Fibroblast of mammary gland (primary cell): ENCODE results near the gene APOC1.
"Not testable (repeated sequence)": the region's sequence is repeated elsewhere in the genome, so short reads cannot be mapped to it uniquely, and the experiment has no call there.

Source experiments
- DNase-seq: peaks from one replicate; pipeline ENCODE4 v3.0.0-alpha.2; 2010; ENCODE audit warnings: low read depth
- H3K4me3 ChIP-seq: 2 replicates; pipeline ENCODE4 v1.5.1; 2011; ENCODE audit warnings: low read depth, mild to moderate bottlenecking, low read length, moderate library complexity; ENCODE audit not compliant: control insufficient read depth
- TF ChIP-seq, protein P1 (sequence below): conservative IDR thresholded peaks from 2 replicates; pipeline ENCODE4 v1.5.1; 2011; ENCODE audit warnings: low read depth, low read length, inconsistent platforms; ENCODE audit not compliant: control insufficient read depth, insufficient read depth

APOC1 gene

GRCh38 chr19:44874317-44874716, 40.1 kb upstream of the APOC1 start:
- no peak overlapping the region for H3K4me3 ChIP-seq
- TF ChIP-seq, protein P1, sequence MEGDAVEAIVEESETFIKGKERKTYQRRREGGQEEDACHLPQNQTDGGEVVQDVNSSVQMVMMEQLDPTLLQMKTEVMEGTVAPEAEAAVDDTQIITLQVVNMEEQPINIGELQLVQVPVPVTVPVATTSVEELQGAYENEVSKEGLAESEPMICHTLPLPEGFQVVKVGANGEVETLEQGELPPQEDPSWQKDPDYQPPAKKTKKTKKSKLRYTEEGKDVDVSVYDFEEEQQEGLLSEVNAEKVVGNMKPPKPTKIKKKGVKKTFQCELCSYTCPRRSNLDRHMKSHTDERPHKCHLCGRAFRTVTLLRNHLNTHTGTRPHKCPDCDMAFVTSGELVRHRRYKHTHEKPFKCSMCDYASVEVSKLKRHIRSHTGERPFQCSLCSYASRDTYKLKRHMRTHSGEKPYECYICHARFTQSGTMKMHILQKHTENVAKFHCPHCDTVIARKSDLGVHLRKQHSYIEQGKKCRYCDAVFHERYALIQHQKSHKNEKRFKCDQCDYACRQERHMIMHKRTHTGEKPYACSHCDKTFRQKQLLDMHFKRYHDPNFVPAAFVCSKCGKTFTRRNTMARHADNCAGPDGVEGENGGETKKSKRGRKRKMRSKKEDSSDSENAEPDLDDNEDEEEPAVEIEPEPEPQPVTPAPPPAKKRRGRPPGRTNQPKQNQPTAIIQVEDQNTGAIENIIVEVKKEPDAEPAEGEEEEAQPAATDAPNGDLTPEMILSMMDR = no peak
- DNase-seq = no peak

DNA sequence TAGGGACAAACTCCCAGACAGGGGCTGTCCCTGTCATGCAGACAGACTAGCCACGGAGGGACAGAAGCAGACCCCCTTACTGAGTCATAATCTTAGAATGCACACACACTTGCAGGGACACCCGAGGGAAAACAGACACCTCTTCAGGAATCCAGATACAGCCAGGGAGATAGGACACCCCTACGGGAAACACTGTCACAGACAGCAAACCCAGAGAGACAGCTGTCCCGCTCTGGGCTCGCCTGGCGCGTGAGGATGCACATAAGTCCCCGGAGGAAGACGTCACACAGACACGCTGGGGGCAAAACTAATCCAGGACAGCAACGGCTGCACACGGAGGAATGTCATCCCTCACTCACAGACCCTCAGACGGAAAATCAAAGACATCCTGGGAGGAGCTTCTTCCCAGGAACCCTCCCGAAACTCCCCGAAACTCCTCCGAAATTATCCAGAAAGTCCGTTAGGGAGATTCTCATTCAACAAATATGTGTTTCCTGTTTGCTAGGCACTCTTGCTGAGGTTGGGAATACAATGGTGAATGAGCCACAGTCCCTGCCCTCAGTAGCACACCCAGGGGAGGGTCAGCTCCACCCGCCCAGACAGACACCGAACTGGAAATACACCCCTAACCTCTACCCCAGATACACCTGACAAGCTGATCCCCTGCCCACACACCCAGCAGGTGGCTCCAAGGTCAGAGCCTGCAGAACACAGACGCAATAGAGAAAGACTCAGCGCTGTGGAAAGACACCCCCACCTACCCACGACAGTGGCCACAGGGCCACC, 38.5 kb upstream of the APOC1 start:
- DNase-seq = peak; percentile 40
- H3K4me3 ChIP-seq = no peak overlapping the region
- TF ChIP-seq, protein P1 = no peak

GRCh38 chr19:44876930-44877535, 37.4 kb upstream of the APOC1 start:
- TF ChIP-seq, protein P1 = no peak
- H3K4me3 ChIP-seq = no peak overlapping the region
- no peak for DNase-seq

DNA sequence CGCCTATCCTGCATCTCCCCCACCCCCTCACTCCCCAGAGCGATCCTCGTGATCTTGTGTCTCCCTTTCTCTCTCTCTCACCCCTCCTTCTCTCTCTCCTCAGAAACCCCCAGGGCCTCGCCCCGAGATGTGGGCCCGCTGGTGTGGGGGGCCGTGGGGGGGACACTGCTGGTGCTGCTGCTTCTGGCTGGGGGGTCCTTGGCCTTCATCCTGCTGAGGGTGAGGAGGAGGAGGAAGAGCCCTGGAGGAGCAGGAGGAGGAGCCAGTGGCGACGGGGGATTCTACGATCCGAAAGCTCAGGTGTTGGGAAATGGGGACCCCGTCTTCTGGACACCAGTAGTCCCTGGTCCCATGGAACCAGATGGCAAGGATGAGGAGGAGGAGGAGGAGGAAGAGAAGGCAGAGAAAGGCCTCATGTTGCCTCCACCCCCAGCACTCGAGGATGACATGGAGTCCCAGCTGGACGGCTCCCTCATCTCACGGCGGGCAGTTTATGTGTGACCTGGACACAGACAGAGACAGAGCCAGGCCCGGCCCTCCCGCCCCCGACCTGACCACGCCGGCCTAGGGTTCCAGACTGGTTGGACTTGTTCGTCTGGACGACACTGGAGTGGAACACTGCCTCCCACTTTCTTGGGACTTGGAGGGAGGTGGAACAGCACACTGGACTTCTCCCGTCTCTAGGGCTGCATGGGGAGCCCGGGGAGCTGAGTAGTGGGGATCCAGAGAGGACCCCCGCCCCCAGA, 36.1 kb upstream of the APOC1 start:
- TF ChIP-seq, protein P1 = no peak

GRCh38 chr19:44879309-44880065, 34.9 kb upstream of the APOC1 start:
- TF ChIP-seq, protein P1 = no peak
- no peak overlapping the region for H3K4me3 ChIP-seq
- DNase-seq = no peak

More for the DNA sequence above, 36.1 kb upstream of the APOC1 start:
- H3K4me3 ChIP-seq = no peak overlapping the region
- no peak for DNase-seq

- H3K4me3 ChIP-seq = no peak overlapping the region
- DNase-seq = no peak
- TF ChIP-seq, protein P1 = no peak
Observed at GRCh38 chr19:44882063-44882462, 32.3 kb upstream of the APOC1 start.

- not testable (repeated sequence) for DNase-seq, H3K4me3 ChIP-seq
Observed at GRCh38 chr19:44882619-44883397, 31.6 kb upstream of the APOC1 start.
